Neural cell (in vitro differentiated cells): Measurements from ENCODE around the gene PDILT. TPM values are rescaled to one million over a fixed set of nuclear protein-coding genes. Genes with fewer than 3 reads are reported as not detected.

Experiments
- H2AFZ ChIP-seq: fragments of 200-600, 300-800 bp; sonication (generic), shearing (Covaris generic); 2 replicates; pipeline ENCODE4 v1.6.0; 2014; ENCODE audit warnings: low read depth, mild to moderate bottlenecking, antibody characterized with exemption, low read length, moderate library complexity
- H3F3A ChIP-seq: fragments of 200-600 bp; shearing (Covaris generic); 2 replicates; pipeline ENCODE4 v1.6.1; 2016; ENCODE audit warnings: mild to moderate bottlenecking, moderate library complexity, mixed read lengths, antibody characterized with exemption, low read length; ENCODE audit not compliant: insufficient read depth, poor library complexity, severe bottlenecking
- H3K27ac ChIP-seq: fragments of 200-600, 300-800 bp; sonication (generic), shearing (Covaris generic); 2 replicates; pipeline ENCODE4 v1.5.1; 2014; ENCODE audit warnings: mild to moderate bottlenecking, low read length, moderate library complexity
- H3K27me3 ChIP-seq: fragments of 300-800, 200-600 bp; sonication (generic), shearing (Covaris generic); 2 replicates; pipeline ENCODE4 v1.6.0; 2014; ENCODE audit warnings: mild to moderate bottlenecking, low read depth, low read length, moderate library complexity; ENCODE audit not compliant: insufficient read depth
- H3K36me3 ChIP-seq: fragments of 300-800, 200-600 bp; sonication (generic), shearing (Covaris generic); 2 replicates; pipeline ENCODE4 v1.5.1; 2014; ENCODE audit warnings: mild to moderate bottlenecking, antibody characterized with exemption, low read length, moderate library complexity; ENCODE audit not compliant: insufficient read depth
- H3K4me2 ChIP-seq: fragments of 300-800, 200-600 bp; sonication (generic), shearing (Covaris generic); 2 replicates; pipeline ENCODE4 v1.6.0; 2014; ENCODE audit warnings: mild to moderate bottlenecking, low read length
- H3K4me3 ChIP-seq: fragments of 300-800, 200-600 bp; sonication (generic), shearing (Covaris generic); 2 replicates; pipeline ENCODE4 v1.5.1; 2014; ENCODE audit warnings: mild to moderate bottlenecking, low read length, moderate library complexity
- H3K79me2 ChIP-seq: fragments of 200-600 bp; shearing (Covaris generic); replicated peaks from 2 replicates; pipeline ENCODE4 v1.6.0; 2014; ENCODE audit warnings: mild to moderate bottlenecking, low read length, moderate library complexity; ENCODE audit not compliant: insufficient read depth
- H3K9ac ChIP-seq: fragments of 300-800, 200-600 bp; sonication (generic), shearing (Covaris generic); 2 replicates; pipeline ENCODE4 v1.6.1; 2016; ENCODE audit warnings: mild to moderate bottlenecking, low read length, mixed read lengths
- H3K9me2 ChIP-seq: fragments of 200-600 bp; shearing (Covaris generic); 2 replicates; pipeline ENCODE4 v1.6.1; 2016; ENCODE audit warnings: mild to moderate bottlenecking, low read length, mixed read lengths; ENCODE audit not compliant: insufficient read depth
- H3K9me3 ChIP-seq: fragments of 200-600, 300-800 bp; sonication (generic), shearing (Covaris generic); 2 replicates; pipeline ENCODE4 v1.6.1; 2016; ENCODE audit warnings: mild to moderate bottlenecking, mixed run types, low read length, moderate library complexity, mixed read lengths
- H4K20me1 ChIP-seq: fragments of 200-600 bp; shearing (Covaris generic); 2 replicates; pipeline ENCODE4 v1.6.1; 2016; ENCODE audit warnings: mild to moderate bottlenecking, mixed run types; ENCODE audit not compliant: insufficient read depth
- CTCF ChIP-seq: fragments of 450-650 bp; IDR thresholded peaks from 2 replicates; pipeline ENCODE4 v1.5.1; 2014; ENCODE audit warnings: antibody characterized with exemption, mild to moderate bottlenecking, moderate library complexity; ENCODE audit not compliant: poor library complexity, severe bottlenecking
- EP300 ChIP-seq: fragments of 450-650 bp; conservative IDR thresholded peaks from 2 replicates; pipeline ENCODE4 v1.6.1; 2014; ENCODE audit warnings: antibody characterized with exemption, mild to moderate bottlenecking, moderate library complexity; ENCODE audit not compliant: poor library complexity, severe bottlenecking
- EZH2 ChIP-seq: fragments of 200-600, 300-800 bp; shearing (Covaris generic), sonication (generic); IDR thresholded peaks from 2 replicates; pipeline ENCODE4 v1.6.1; 2014; ENCODE audit warnings: antibody characterized with exemption, low read length, borderline replicate concordance, mild to moderate bottlenecking; ENCODE audit not compliant: insufficient read depth, poor library complexity, severe bottlenecking
- MXI1 ChIP-seq: fragments of 450-650 bp; conservative IDR thresholded peaks from 2 replicates; pipeline ENCODE4 v1.6.1; 2014; ENCODE audit warnings: antibody characterized with exemption, mild to moderate bottlenecking; ENCODE audit not compliant: poor library complexity, severe bottlenecking
- POLR2AphosphoS5 ChIP-seq: IDR thresholded peaks from 2 replicates; pipeline ENCODE4 v1.6.1; 2012
- RAD21 ChIP-seq: fragments of 450-650 bp; conservative IDR thresholded peaks from 2 replicates; pipeline ENCODE4 v1.6.1; 2014; ENCODE audit warnings: antibody characterized with exemption, mild to moderate bottlenecking, moderate library complexity
- REST ChIP-seq: IDR thresholded peaks from 2 replicates; pipeline ENCODE4 v1.6.1; 2012; ENCODE audit warnings: borderline replicate concordance
- SMC3 ChIP-seq: fragments of 450-650 bp; conservative IDR thresholded peaks from 2 replicates; pipeline ENCODE4 v1.6.1; 2014; ENCODE audit warnings: antibody characterized with exemption, mild to moderate bottlenecking, moderate library complexity; ENCODE audit not compliant: poor library complexity
- TAF1 ChIP-seq: IDR thresholded peaks from 2 replicates; pipeline ENCODE4 v1.6.1; 2012; ENCODE audit warnings: low read depth
- polyA plus RNA-seq: library from polyadenylated mRNA; depleted of rRNA; stranded (reverse); fragments of >200 nt; gene quantifications from 2 replicates; pipeline ENCODE4 v1.2.3, GENCODE V29; 2014

The PDILT gene
- polyA plus RNA-seq, 1 donor from 2014 or later: not detected

DNA sequence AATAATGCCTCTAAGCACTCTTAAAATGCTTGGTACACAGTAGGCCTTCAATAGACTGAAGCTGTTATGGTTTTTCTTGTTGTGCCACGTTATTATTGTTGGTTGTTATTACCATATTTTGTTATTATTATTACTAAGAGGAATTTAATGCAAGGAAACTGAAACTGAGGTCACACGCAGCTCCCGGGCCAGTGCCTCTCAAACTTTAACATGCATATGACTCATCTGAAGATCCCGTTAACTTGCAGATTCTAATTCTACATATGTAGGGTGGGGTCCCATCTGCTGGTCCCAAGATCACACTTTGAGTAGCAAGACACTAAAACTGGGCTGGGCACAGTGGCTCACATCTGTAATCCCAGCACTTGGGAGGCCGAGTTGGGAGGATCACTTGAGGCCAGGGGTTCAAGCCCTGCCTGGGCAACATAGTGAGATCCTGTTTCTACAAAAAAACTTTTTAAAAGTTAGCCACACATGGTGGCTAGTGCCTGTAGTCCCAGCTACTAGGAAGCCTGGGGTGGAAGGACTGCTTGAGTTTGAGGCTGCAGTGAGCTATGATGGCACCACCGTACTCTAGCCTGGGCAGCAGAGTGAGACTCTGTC is 5.7 kb upstream of the PDILT start:
- Histone ChIP-seq H3K9me3 (no peaks in the 10 kb centered on the region), H2AFZ (no peak overlapping the region)

More for the DNA sequence above, 5.7 kb upstream of the PDILT start:
- H3K4me3 ChIP-seq: no peak overlapping the region
- no peaks in the 10 kb centered on the region for H4K20me1 ChIP-seq
- no peak overlapping the region for H3K4me2 ChIP-seq
- no peak overlapping the region for H3K9ac ChIP-seq
- no peaks in the 10 kb centered on the region for H3K9me2 ChIP-seq
- no peaks in the 10 kb centered on the region for H3K79me2 ChIP-seq
- no peaks in the 10 kb centered on the region for H3K27me3 ChIP-seq
- no peaks in the 10 kb centered on the region for H3F3A ChIP-seq
- H3K27ac ChIP-seq: no peak overlapping the region
- H3K36me3 ChIP-seq: no peaks in the 10 kb centered on the region
- TF ChIP-seq CTCF (no peak), MXI1 (no peak), EZH2 (no peak), POLR2AphosphoS5 (no peak), SMC3 (no peak), EP300 (no peak), REST (no peak), RAD21 (no peak), TAF1 (no peak)
